Hepatocyte (in vitro differentiated cells): ENCODE data around the gene MACROD2.

Source experiments
- EZH2 ChIP-seq: fragments of 200-600 bp; sonication (generic); IDR thresholded peaks from 2 replicates; pipeline ENCODE4 v1.6.1; 2016; ENCODE audit warnings: antibody characterized with exemption, mild to moderate bottlenecking, borderline replicate concordance
- TF ChIP-seq, protein P1 (sequence below): fragments of 200-600 bp; sonication (generic); IDR thresholded peaks from 2 replicates; pipeline ENCODE4 v1.5.1; 2016; ENCODE audit warnings: antibody characterized with exemption, mild to moderate bottlenecking; ENCODE audit not compliant: poor library complexity

DNA sequence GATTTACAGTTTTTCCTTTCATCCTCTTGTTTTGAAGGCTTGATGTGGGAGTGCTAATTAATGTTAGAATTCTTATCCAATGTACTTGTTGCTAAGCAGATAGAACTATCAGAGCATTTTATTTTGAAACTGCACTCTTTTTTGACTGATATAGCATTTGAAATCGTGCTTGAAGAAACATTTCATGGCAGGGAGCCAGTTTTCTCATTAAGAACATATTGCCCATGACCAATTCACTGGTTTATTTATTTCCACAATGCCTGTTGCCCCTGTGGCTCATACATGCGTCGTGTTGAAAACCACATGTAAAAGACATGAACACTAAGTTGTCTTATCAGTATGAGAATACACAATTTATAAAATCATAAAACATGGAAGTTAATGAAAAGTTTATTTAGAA is 821.8 kb downstream of the MACROD2 start:
- no peak for TF ChIP-seq EZH2
- TF ChIP-seq, protein P1, sequence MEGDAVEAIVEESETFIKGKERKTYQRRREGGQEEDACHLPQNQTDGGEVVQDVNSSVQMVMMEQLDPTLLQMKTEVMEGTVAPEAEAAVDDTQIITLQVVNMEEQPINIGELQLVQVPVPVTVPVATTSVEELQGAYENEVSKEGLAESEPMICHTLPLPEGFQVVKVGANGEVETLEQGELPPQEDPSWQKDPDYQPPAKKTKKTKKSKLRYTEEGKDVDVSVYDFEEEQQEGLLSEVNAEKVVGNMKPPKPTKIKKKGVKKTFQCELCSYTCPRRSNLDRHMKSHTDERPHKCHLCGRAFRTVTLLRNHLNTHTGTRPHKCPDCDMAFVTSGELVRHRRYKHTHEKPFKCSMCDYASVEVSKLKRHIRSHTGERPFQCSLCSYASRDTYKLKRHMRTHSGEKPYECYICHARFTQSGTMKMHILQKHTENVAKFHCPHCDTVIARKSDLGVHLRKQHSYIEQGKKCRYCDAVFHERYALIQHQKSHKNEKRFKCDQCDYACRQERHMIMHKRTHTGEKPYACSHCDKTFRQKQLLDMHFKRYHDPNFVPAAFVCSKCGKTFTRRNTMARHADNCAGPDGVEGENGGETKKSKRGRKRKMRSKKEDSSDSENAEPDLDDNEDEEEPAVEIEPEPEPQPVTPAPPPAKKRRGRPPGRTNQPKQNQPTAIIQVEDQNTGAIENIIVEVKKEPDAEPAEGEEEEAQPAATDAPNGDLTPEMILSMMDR, result no peak
